GM12878 (cell line): ENCODE results near the gene IRF2BP1. TPM values are rescaled to one million over a fixed set of nuclear protein-coding genes. Genes with fewer than 3 reads are reported as not detected.
A peak's percentile ranks its signal among the peaks of the same experiment; 100 is the strongest.

Experiments used
- ATAC-seq: fragments of 200-7000 bp; cut with Tn5 transposase; 3 replicates; pipeline ENCODE4 v1.9.1; 2020; ENCODE audit warnings: mild to moderate bottlenecking, moderate library complexity
- BruUV-seq: library from RNA; stranded (reverse); fragments of 400-500 nt; replicated peaks from 2 replicates; lab custom pipeline; 2021; lab: Mats Ljungman, UMichigan
- CTCF ChIA-PET: fragments of 300-600 bp; sonication (Branson Sonifier 250); formaldehyde crosslinking; extraction: SDS; loops from one replicate; lab custom pipeline; 2021; ENCODE audit warnings: inconsistent platforms; lab: Yijun Ruan, JAX
- POLR2A ChIA-PET: fragments of 350-600 bp; formaldehyde crosslinking; extraction: SDS; loops from one replicate; lab custom pipeline; 2021; ENCODE audit warnings: inconsistent platforms; lab: Charles Lee
- RAD21 ChIA-PET: fragments of 300-600 bp; sonication (Branson Sonifier 250); formaldehyde crosslinking; loops from one replicate; lab custom pipeline; 2023; ENCODE audit warnings: antibody characterized with exemption; ENCODE audit not compliant: unreplicated experiment; lab: Charles Lee
- SMC1A ChIA-PET: fragments of 300-600 bp; sonication (Branson Sonifier 250); formaldehyde crosslinking; loops from one replicate; lab custom pipeline; 2023; ENCODE audit not compliant: unreplicated experiment, uncharacterized antibody; lab: Charles Lee
- DNase-seq: peaks from one replicate; pipeline ENCODE4 v3.0.0-alpha.2; 2011; ENCODE audit warnings: low read depth, low spot score
- FAIRE-seq: peaks from 3 replicates; lab custom pipeline; 2011; peaks lifted over from hg19 to GRCh38; lab: Jason Lieb, UNC
- H2AFZ ChIP-seq: 2 replicates; pipeline ENCODE4 v1.6.0; 2011; ENCODE audit warnings: low read depth, low read length, control low read depth; ENCODE audit not compliant: control insufficient read depth
- H3K27ac ChIP-seq: 2 replicates; pipeline ENCODE4 v1.5.1; 2011; ENCODE audit warnings: control low read depth; ENCODE audit not compliant: control insufficient read depth, insufficient read depth
- H3K27me3 ChIP-seq, 2 experiments: replicated peaks in 1 of 2; 2 replicates each; pipeline versions ENCODE4 v1.6.0 to v1.6.1; 2011; ENCODE audit warnings: low read length in 1 of 2; ENCODE audit not compliant: control insufficient read depth in 2 of 2, insufficient read depth in 2 of 2
- H3K36me3 ChIP-seq, 2 experiments: 2 replicates each; pipeline ENCODE4 v1.5.1; 2011; ENCODE audit warnings: low read length in 1 of 2; ENCODE audit not compliant: control insufficient read depth in 2 of 2, insufficient read depth in 2 of 2
- H3K4me1 ChIP-seq: 2 replicates; pipeline ENCODE4 v1.6.1; 2011; ENCODE audit warnings: mild to moderate bottlenecking, low read length, moderate library complexity, mixed read lengths; ENCODE audit not compliant: control insufficient read depth, insufficient read depth
- H3K4me2 ChIP-seq: 2 replicates; pipeline ENCODE4 v1.6.0; 2011; ENCODE audit warnings: control low read depth; ENCODE audit not compliant: control insufficient read depth, insufficient read depth
- H3K4me3 ChIP-seq: fragments of 200-600 bp; sonication (generic); 2 replicates; pipeline ENCODE4 v1.5.1; 2016
- H3K79me2 ChIP-seq: 2 replicates; pipeline ENCODE4 v1.6.0; 2011; ENCODE audit warnings: low read length; ENCODE audit not compliant: control insufficient read depth, insufficient read depth
- H3K9ac ChIP-seq: 2 replicates; pipeline ENCODE4 v1.8.0; 2011; ENCODE audit warnings: low read length, control low read depth, mixed read lengths; ENCODE audit not compliant: control insufficient read depth, insufficient read depth
- H3K9me3 ChIP-seq: replicated peaks from 3 replicates; pipeline ENCODE4 v1.5.1; 2011; ENCODE audit warnings: mild to moderate bottlenecking, low read length; ENCODE audit not compliant: control insufficient read depth, insufficient read depth
- H4K20me1 ChIP-seq: 2 replicates; pipeline ENCODE4 v1.6.0; 2011; ENCODE audit not compliant: control insufficient read depth, insufficient read depth
- ASH2L ChIP-seq: fragments of 300-600, 200-600 bp; sonication (generic); IDR thresholded peaks from 2 replicates; pipeline ENCODE4 v1.6.1; 2017; ENCODE audit warnings: low read depth, mild to moderate bottlenecking, borderline replicate concordance
- BCL11A ChIP-seq: IDR thresholded peaks from 2 replicates; pipeline ENCODE4 v1.6.1; 2011; ENCODE audit warnings: low read depth, low read length
- CBFB ChIP-seq: IDR thresholded peaks from 2 replicates; pipeline ENCODE4 v1.6.1; 2016; ENCODE audit warnings: antibody characterized with exemption, low read depth
- CEBPB ChIP-seq, 2 experiments: fragments of 150-350 bp in 1 of 2; IDR thresholded peaks; 2 replicates each; pipeline ENCODE4 v1.6.1; 2012 to 2014; ENCODE audit warnings: low read depth in 2 of 2, low read length in 2 of 2, borderline replicate concordance in 1 of 2, inconsistent platforms in 1 of 2
- CHD2 ChIP-seq: IDR thresholded peaks from 2 replicates; pipeline ENCODE4 v1.6.1; 2011; ENCODE audit warnings: low read depth, low read length, improper control_type of control experiment, borderline replicate concordance
- DPF2 ChIP-seq: fragments of 450-650 bp; IDR thresholded peaks from 2 replicates; pipeline ENCODE4 v1.6.1; 2017; ENCODE audit warnings: mild to moderate bottlenecking
- EGR1 ChIP-seq, 2 experiments: IDR thresholded peaks; 1 replicate in 1 of 2; 2 replicates in 1 of 2; pipeline ENCODE4 v1.6.1; 2011 to 2012; ENCODE audit warnings: low read depth in 2 of 2, low read length in 2 of 2, borderline replicate concordance in 1 of 2, mild to moderate bottlenecking in 1 of 2, moderate library complexity in 1 of 2
- EP300 ChIP-seq, 2 experiments: fragments of 150-350 bp in 1 of 2; IDR thresholded peaks; 2 replicates each; pipeline ENCODE4 v1.6.1; 2011 to 2012; ENCODE audit warnings: low read depth in 2 of 2, low read length in 2 of 2, borderline replicate concordance in 1 of 2, improper control_type of control experiment in 1 of 2, inconsistent platforms in 1 of 2; ENCODE audit not compliant: control insufficient read depth in 1 of 2
- FOS ChIP-seq: IDR thresholded peaks from 3 replicates; pipeline ENCODE4 v1.6.1; 2011; ENCODE audit warnings: borderline replicate concordance; ENCODE audit not compliant: insufficient read length; ENCODE audit errors: extremely low read depth
- GABPA ChIP-seq: IDR thresholded peaks from 2 replicates; pipeline ENCODE4 v1.6.1; 2014; ENCODE audit warnings: antibody characterized with exemption, low read depth, mild to moderate bottlenecking, inconsistent platforms
- HSF1 ChIP-seq: fragments of 150-350 bp; IDR thresholded peaks from 2 replicates; pipeline ENCODE4 v1.6.1; 2014; ENCODE audit warnings: mild to moderate bottlenecking, low read depth, low read length
- NKRF ChIP-seq: fragments of 450-650 bp; conservative IDR thresholded peaks from 2 replicates; pipeline ENCODE4 v1.6.1; 2017; ENCODE audit warnings: mild to moderate bottlenecking, moderate library complexity
- NR2C1 ChIP-seq: fragments of 450-650 bp; IDR thresholded peaks from 2 replicates; pipeline ENCODE4 v1.6.1; 2017; ENCODE audit warnings: antibody characterized with exemption, mild to moderate bottlenecking, moderate library complexity
- SIN3A ChIP-seq: IDR thresholded peaks from 2 replicates; pipeline ENCODE4 v1.6.1; 2012; ENCODE audit warnings: low read depth, low read length, improper control_type of control experiment
- SPI1 ChIP-seq: IDR thresholded peaks from 2 replicates; pipeline ENCODE4 v1.6.1; 2011; ENCODE audit warnings: low read depth, mild to moderate bottlenecking, low read length, moderate library complexity, borderline replicate concordance; ENCODE audit not compliant: insufficient read depth
- TBL1XR1 ChIP-seq: IDR thresholded peaks from 2 replicates; pipeline ENCODE4 v1.6.1; 2012; ENCODE audit warnings: low read depth, low read length, improper control_type of control experiment
- TCF12 ChIP-seq: IDR thresholded peaks from 2 replicates; pipeline ENCODE4 v1.6.1; 2011; ENCODE audit warnings: low read depth, mild to moderate bottlenecking, low read length
- WRNIP1 ChIP-seq: IDR thresholded peaks from 2 replicates; pipeline ENCODE4 v1.6.1; 2011; ENCODE audit warnings: low read depth, low read length, improper control_type of control experiment, borderline replicate concordance
- ZNF384 ChIP-seq: IDR thresholded peaks from 2 replicates; pipeline ENCODE4 v1.6.1; 2012; ENCODE audit warnings: low read depth, mild to moderate bottlenecking, low read length, improper control_type of control experiment, borderline replicate concordance
- ZSCAN29 ChIP-seq: fragments of 450-650 bp; IDR thresholded peaks from 2 replicates; pipeline ENCODE4 v1.6.1; 2017; ENCODE audit warnings: mild to moderate bottlenecking, moderate library complexity
- WGBS: methylation state at CpG from one replicate; pipeline ENCODE4 v1.1.6; 2016; ENCODE audit warnings: low lambda C conversion rate; ENCODE audit not compliant: insufficient replicate concordance, insufficient coverage; ENCODE audit errors: missing lambda C conversion rate; 5-methylcytosine and 5-hydroxymethylcytosine counted together
- in situ Hi-C: fragments of 300-500 bp; cut with MboI; formaldehyde crosslinking; loops from 9 replicates; pipeline ENCODE4 v1.14.3; 2018; ENCODE audit warnings: mixed read lengths
- intact Hi-C: fragments of 100-400 bp; cut with micrococcal nuclease; formaldehyde crosslinking; loops from one replicate; pipeline ENCODE4 v1.14.2; 2022; ENCODE audit not compliant: unreplicated experiment
- polyA plus RNA-seq, 11 experiments: library from polyadenylated mRNA; depleted of rRNA in 4 of 11; unstranded in 6 of 11; stranded (reverse) in 5 of 11; fragments of >200 nt; fragmentation: Nextera tagmentation in 4 of 11; fragmentation: Illumina TruSeq in 1 of 11; extraction: Ambion mirVana in 4 of 11; extraction: Trizol in 1 of 11; gene quantifications; 1 replicate in 1 of 11; 2 replicates in 10 of 11; pipeline versions ENCODE4 v1.2.1 to v1.2.3, GENCODE V29; 2011 to 2016; ENCODE audit warnings: inconsistent platforms in 2 of 11, missing spikeins in 2 of 11, low read depth in 1 of 11
- total RNA-seq, 4 experiments: library from RNA; depleted of rRNA in 3 of 4; stranded (reverse); fragments of >200 nt in 3 of 4; fragmentation: Illumina TruSeq in 1 of 4; extraction: Trizol in 1 of 4; gene quantifications; 2 replicates each; pipeline versions ENCODE4 v1.2.1 to v1.2.3, GENCODE V29; 2013 to 2021

The IRF2BP1 gene
- total and polyA plus RNA-seq, 10 of the 15 experiments (the other 5 are each of a cell fraction or from before 2014, with no cell fraction given), result 0.31 to 24.4 (median 4.4) TPM

GRCh38 chr19:45881909-45882528 lies 3.9 kb downstream of the IRF2BP1 start:
- Histone ChIP-seq H3K79me2 (peaks cover 10% of the 10 kb centered on the region), H3K4me2 (peak overlapping the region; percentile 100), H3K36me3 (peaks cover 0 to 1% of the 10 kb centered on the region in 2 experiments; a peak in 1 of 4 replicates), H2AFZ (no peak overlapping the region; the same call in 1 of the 2 replicates), H3K4me3 (no peak overlapping the region), H3K27ac (peak overlapping the region; percentile 91), H3K4me1 (peaks cover 26% of the 10 kb centered on the region), H3K27me3 (no peaks in the 10 kb centered on the region), H3K9ac (no peak overlapping the region; the same call in 1 of the 2 replicates), H4K20me1 (no peaks in the 10 kb centered on the region), H3K9me3 (no peaks in the 10 kb centered on the region)
- ChIA-PET RAD21 (interaction anchor here (0.8 to 7.6 kb wide), 10 partner anchors 12 to 703 kb away, joined by 3 to 159 read pairs (median 5); partner anchors contain the start of genes BLOC1S3, FOXA3, MYPOP and SIX5), POLR2A (interaction anchor here (0.6 to 9.0 kb wide), 11 partner anchors 9 to 234 kb away, joined by 3 to 178 read pairs (median 7); partner anchors contain the start of genes CCDC61, DMWD, FOXA3 and MYPOP), SMC1A (interaction anchor here (0.5 to 6.0 kb wide), 5 partner anchors 15 to 658 kb away, joined by 3 to 98 read pairs (median 7); partner anchors contain the start of genes FOXA3, MYPOP, SIX5 and SYMPK), CTCF (interaction anchor here (0.7 to 9.1 kb wide), 15 partner anchors 11 to 165 kb away, joined by 3 to 194 read pairs (median 4); partner anchors contain the start of genes CCDC61, FOXA3, MYPOP and SIX5)
- 62% methylated on average over 4 of the region's 4 CpGs for WGBS
- intact Hi-C loops (loop anchor here (1.0 kb wide), 1 partner anchor 19 kb away; the partner anchor contains the start of gene SYMPK), in situ Hi-C loops (no loop called here)
- BruUV-seq, result no TSS peak
- no peak for FAIRE-seq
- ATAC-seq, result no peak
- no peak for DNase-seq
- no peak for TF ChIP-seq ZNF384
- TF ChIP-seq NR2C1, result no peak
- no peak for TF ChIP-seq NKRF
- TF ChIP-seq GABPA, result no peak
- TF ChIP-seq WRNIP1, result no peak
- no peak for TF ChIP-seq SIN3A
- no peak for TF ChIP-seq TBL1XR1
- no peak for TF ChIP-seq BCL11A
- no peak for TF ChIP-seq SPI1
- no peak for TF ChIP-seq ASH2L
- no peak for TF ChIP-seq HSF1
- TF ChIP-seq CBFB, result no peak
- TF ChIP-seq EP300 (IDR thresholded peaks at IDR 0.05; ENCODE audit: borderline replicate concordance in 1 of 2, control insufficient read depth in 1 of 2, low read depth in 2 of 2, low read length in 2 of 2), result 0 out of 4 replicates have a peak, but pooled peaks of 1 of the 2 experiments have one; percentile 23
- TF ChIP-seq CEBPB (IDR thresholded peaks at IDR 0.05; ENCODE audit: borderline replicate concordance in 1 of 2, low read depth in 2 of 2, low read length in 2 of 2), result no peak
- TF ChIP-seq TCF12, result peak; percentile 80
- TF ChIP-seq ZSCAN29, result no peak
- peak; percentile 60; the same call in 1 of the 2 replicates for TF ChIP-seq CHD2
- TF ChIP-seq FOS, result no peak
- TF ChIP-seq DPF2, result peak; percentile 43; the same call in 1 of the 2 replicates
- TF ChIP-seq EGR1 (IDR thresholded peaks at IDR 0.05; ENCODE audit: borderline replicate concordance in 1 of 2, low read depth in 2 of 2, low read length in 2 of 2), result 0 out of 3 replicates have a peak, but pooled peaks of 1 of the 2 experiments have one; percentile 45
